Neural cell (in vitro differentiated cells): ENCODE results near the gene PYGO2.

Experiments
- EP300 ChIP-seq: fragments of 450-650 bp; conservative IDR thresholded peaks from 2 replicates; pipeline ENCODE4 v1.6.1; 2014; ENCODE audit warnings: antibody characterized with exemption, mild to moderate bottlenecking, moderate library complexity; ENCODE audit not compliant: poor library complexity, severe bottlenecking
- EZH2 ChIP-seq: fragments of 200-600, 300-800 bp; shearing (Covaris generic), sonication (generic); IDR thresholded peaks from 2 replicates; pipeline ENCODE4 v1.6.1; 2014; ENCODE audit warnings: antibody characterized with exemption, low read length, borderline replicate concordance, mild to moderate bottlenecking; ENCODE audit not compliant: insufficient read depth, poor library complexity, severe bottlenecking
- RAD21 ChIP-seq: fragments of 450-650 bp; conservative IDR thresholded peaks from 2 replicates; pipeline ENCODE4 v1.6.1; 2014; ENCODE audit warnings: antibody characterized with exemption, mild to moderate bottlenecking, moderate library complexity
- TF ChIP-seq, protein P1 (sequence below): fragments of 450-650 bp; IDR thresholded peaks from 2 replicates; pipeline ENCODE4 v1.5.1; 2014; ENCODE audit warnings: antibody characterized with exemption, mild to moderate bottlenecking, moderate library complexity; ENCODE audit not compliant: poor library complexity, severe bottlenecking

DNA sequence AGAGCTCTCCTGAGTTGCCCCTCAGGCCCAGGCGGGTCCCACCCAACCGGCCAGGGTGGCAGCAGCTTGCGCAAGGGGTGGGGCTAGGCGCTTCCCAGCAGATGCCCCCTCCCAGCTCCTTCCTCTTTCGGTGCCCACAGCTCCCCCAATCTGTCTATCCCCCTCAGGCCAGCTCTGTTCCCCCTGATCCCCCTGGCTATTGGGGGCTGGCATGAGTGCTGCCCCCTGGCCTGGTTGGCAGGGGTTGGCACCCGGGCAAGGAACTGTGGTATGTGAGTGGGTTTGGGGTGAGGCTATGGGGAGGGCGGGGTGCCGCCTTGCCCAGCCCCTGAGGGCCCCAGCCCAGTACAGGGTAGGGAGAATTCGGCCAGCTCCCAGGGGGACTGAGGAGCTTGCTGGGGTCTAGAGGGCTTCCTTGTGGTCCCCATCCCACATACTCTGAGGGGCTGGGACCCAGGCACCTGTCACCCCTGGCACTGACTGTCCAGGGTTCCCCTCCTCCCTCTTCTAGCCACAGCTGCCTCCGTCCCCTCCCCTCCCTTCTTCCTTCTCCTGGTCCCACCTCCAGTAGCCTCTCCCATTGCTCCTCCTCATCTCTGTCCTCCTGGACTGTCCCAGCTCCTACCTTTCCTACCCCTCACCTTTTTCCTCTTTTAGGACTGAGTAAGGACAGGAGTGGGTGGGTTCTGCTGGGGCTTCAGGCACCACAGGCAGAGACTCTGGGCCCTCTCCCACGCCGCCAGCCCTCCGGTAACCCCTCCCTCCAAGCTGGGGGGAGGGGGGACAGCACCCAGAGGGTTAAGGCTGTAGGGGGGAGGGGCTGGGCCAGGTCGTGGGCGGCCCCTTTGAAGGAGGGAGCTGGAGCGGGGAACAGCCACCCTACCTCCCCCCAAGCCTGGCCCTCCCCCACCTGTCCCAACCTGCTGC, 46.7 kb upstream of the PYGO2 start:
- TF ChIP-seq EZH2 (no peak), EP300 (no peak), RAD21 (no peak)
- TF ChIP-seq, protein P1, sequence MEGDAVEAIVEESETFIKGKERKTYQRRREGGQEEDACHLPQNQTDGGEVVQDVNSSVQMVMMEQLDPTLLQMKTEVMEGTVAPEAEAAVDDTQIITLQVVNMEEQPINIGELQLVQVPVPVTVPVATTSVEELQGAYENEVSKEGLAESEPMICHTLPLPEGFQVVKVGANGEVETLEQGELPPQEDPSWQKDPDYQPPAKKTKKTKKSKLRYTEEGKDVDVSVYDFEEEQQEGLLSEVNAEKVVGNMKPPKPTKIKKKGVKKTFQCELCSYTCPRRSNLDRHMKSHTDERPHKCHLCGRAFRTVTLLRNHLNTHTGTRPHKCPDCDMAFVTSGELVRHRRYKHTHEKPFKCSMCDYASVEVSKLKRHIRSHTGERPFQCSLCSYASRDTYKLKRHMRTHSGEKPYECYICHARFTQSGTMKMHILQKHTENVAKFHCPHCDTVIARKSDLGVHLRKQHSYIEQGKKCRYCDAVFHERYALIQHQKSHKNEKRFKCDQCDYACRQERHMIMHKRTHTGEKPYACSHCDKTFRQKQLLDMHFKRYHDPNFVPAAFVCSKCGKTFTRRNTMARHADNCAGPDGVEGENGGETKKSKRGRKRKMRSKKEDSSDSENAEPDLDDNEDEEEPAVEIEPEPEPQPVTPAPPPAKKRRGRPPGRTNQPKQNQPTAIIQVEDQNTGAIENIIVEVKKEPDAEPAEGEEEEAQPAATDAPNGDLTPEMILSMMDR: no peak
